BLaER1 treated with 17β-estradiol and CSF1 and Interleukin-3, amounts not matched to agents 10 nM and 100 nM (cell line): ENCODE measurements around the gene TRPM4.
"Not testable (repeated sequence)": the region's sequence is repeated elsewhere in the genome, so short reads cannot be mapped to it uniquely, and the experiment has no call there.

Source experiments
- H3K27ac ChIP-seq, 11 experiments: shearing (Covaris generic); formaldehyde crosslinking; 2 replicates each; pipeline ENCODE4 v1.8.1; 2022
- H3K27me3 ChIP-seq, 11 experiments: shearing (Covaris generic); formaldehyde crosslinking; 2 replicates each; pipeline ENCODE4 v1.8.1; 2022
- H3K36me3 ChIP-seq, 11 experiments: shearing (Covaris generic); formaldehyde crosslinking; 2 replicates each; pipeline ENCODE4 v1.8.1; 2022
- H3K4me1 ChIP-seq, 10 experiments: shearing (Covaris generic); formaldehyde crosslinking; 2 replicates each; pipeline ENCODE4 v1.8.1; 2022
- H3K4me2 ChIP-seq, 11 experiments: shearing (Covaris generic); formaldehyde crosslinking; 2 replicates each; pipeline ENCODE4 v1.8.1; 2022
- H3K4me3 ChIP-seq, 10 experiments: shearing (Covaris generic); formaldehyde crosslinking; 2 replicates each; pipeline ENCODE4 v1.8.1; 2022
- H3K9ac ChIP-seq, 11 experiments: shearing (Covaris generic); formaldehyde crosslinking; 2 replicates each; pipeline ENCODE4 v1.8.1; 2022
- H3K9me3 ChIP-seq, 11 experiments: shearing (Covaris generic); formaldehyde crosslinking; replicated peaks in 1 of 11; 2 replicates each; pipeline ENCODE4 v1.8.1; 2022
- H4K20me1 ChIP-seq, 11 experiments: shearing (Covaris generic); formaldehyde crosslinking; 2 replicates each; pipeline ENCODE4 v1.8.1; 2022
- Cebpa-rat ChIP-seq, 11 experiments: shearing (Covaris generic); IDR thresholded peaks; 2 replicates each; pipeline ENCODE4 v1.8.1; 2022

Gene TRPM4

GRCh38 chr19:49161987-49162386 lies 4.4 kb downstream of the TRPM4 start:
- H3K4me1 ChIP-seq, result peaks cover 27 to 45% (median 35%) of the 10 kb centered on the region in 10 experiments
- H3K4me2 ChIP-seq, result peak overlapping the region in 9 of 11 experiments; percentile 36 to 78 (median 61); a peak in 17 of 22 replicates
- no peak for TF ChIP-seq Cebpa-rat (IDR thresholded peaks at IDR 0.05)
- H4K20me1 ChIP-seq, result peaks cover 0 to 32% (median 0%) of the 10 kb centered on the region in 11 experiments; a peak in 6 of 22 replicates
- no peaks in the 10 kb centered on the region for H3K9me3 ChIP-seq
- H3K27me3 ChIP-seq, result no peaks in the 10 kb centered on the region; a peak in 2 of 22 replicates
- peaks cover 0 to 30% (median 0%) of the 10 kb centered on the region in 11 experiments; a peak in 3 of 22 replicates for H3K36me3 ChIP-seq
- no peak overlapping the region for H3K27ac ChIP-seq
- no peak overlapping the region for H3K4me3 ChIP-seq
- H3K9ac ChIP-seq, result peak overlapping the region in 2 of 11 experiments; percentile 11 to 14; a peak in 1 of 22 replicates

GRCh38 chr19:49165111-49165750 lies 7.6 kb downstream of the TRPM4 start:
- Histone ChIP-seq H3K27me3 (no peaks in the 10 kb centered on the region), H3K27ac (no peak overlapping the region), H3K9me3 (no peaks in the 10 kb centered on the region), H3K4me1 (peaks cover 7 to 31% (median 19%) of the 10 kb centered on the region in 10 experiments; a peak in 19 of 20 replicates), H3K36me3 (peaks cover 0 to 56% (median 0%) of the 10 kb centered on the region in 11 experiments; a peak in 5 of 22 replicates), H4K20me1 (peaks cover 0 to 25% (median 0%) of the 10 kb centered on the region in 11 experiments; a peak in 6 of 22 replicates), H3K4me3 (no peak overlapping the region), H3K4me2 (no peak overlapping the region; a peak in 1 of 22 replicates), H3K9ac (no peak overlapping the region; a peak in 1 of 22 replicates)
- no peak for TF ChIP-seq Cebpa-rat (IDR thresholded peaks at IDR 0.05)

- Histone ChIP-seq H3K36me3 (peaks cover 0 to 57% (median 0%) of the 10 kb centered on the region in 11 experiments; a peak in 6 of 22 replicates), H3K9ac (peak overlapping the region in 1 of 11 experiments; percentile 24; a peak in 1 of 22 replicates), H4K20me1 (peaks cover 0 to 19% (median 0%) of the 10 kb centered on the region in 11 experiments; a peak in 6 of 22 replicates), H3K4me3 (no peak overlapping the region), H3K4me2 (no peak overlapping the region), H3K27me3 (no peaks in the 10 kb centered on the region), H3K9me3 (no peaks in the 10 kb centered on the region), H3K27ac (no peak overlapping the region), H3K4me1 (peaks cover under 1 to 26% (median 16%) of the 10 kb centered on the region in 10 experiments; a peak in 18 of 20 replicates)
- TF ChIP-seq Cebpa-rat (IDR thresholded peaks at IDR 0.05), result no peak
These were observed 8.3 kb downstream of the TRPM4 start for GRCh38 chr19:49165865-49166301.

- Histone ChIP-seq H4K20me1 (peaks cover 0 to 15% (median 0%) of the 10 kb centered on the region in 11 experiments; a peak in 5 of 22 replicates), H3K9me3 (no peaks in the 10 kb centered on the region), H3K27me3 (no peaks in the 10 kb centered on the region), H3K27ac (no peak overlapping the region), H3K36me3 (peaks cover 0 to 71% (median 6%) of the 10 kb centered on the region in 11 experiments; a peak in 10 of 22 replicates), H3K4me1 (peaks cover 0 to 9% (median 2%) of the 10 kb centered on the region in 10 experiments; a peak in 2 of 20 replicates), H3K4me3 (no peak overlapping the region), H3K4me2 (no peak overlapping the region), H3K9ac (no peak overlapping the region)
- TF ChIP-seq Cebpa-rat (IDR thresholded peaks at IDR 0.05), result no peak
These were observed 10.3 kb downstream of the TRPM4 start for GRCh38 chr19:49167857-49168409.

- no peak overlapping the region for H3K9ac ChIP-seq
- H3K27ac ChIP-seq, result no peak overlapping the region
- no peak for TF ChIP-seq Cebpa-rat (IDR thresholded peaks at IDR 0.05)
- H3K36me3 ChIP-seq, result peaks cover 0 to 76% (median 9%) of the 10 kb centered on the region in 11 experiments; a peak in 10 of 22 replicates
- no peaks in the 10 kb centered on the region for H3K9me3 ChIP-seq
- H3K27me3 ChIP-seq, result no peaks in the 10 kb centered on the region
- no peak overlapping the region for H3K4me3 ChIP-seq
- peaks cover 0 to 9% (median 2%) of the 10 kb centered on the region in 10 experiments; a peak in 2 of 20 replicates for H3K4me1 ChIP-seq
- peaks cover 0 to 15% (median 0%) of the 10 kb centered on the region in 11 experiments; a peak in 5 of 22 replicates for H4K20me1 ChIP-seq
- H3K4me2 ChIP-seq, result no peak overlapping the region
These were observed 10.8 kb downstream of the TRPM4 start for GRCh38 chr19:49168421-49168820.

GRCh38 chr19:49173198-49173597 lies 15.6 kb downstream of the TRPM4 start:
- Histone ChIP-seq H4K20me1 (no peaks in the 10 kb centered on the region), H3K27me3 (no peaks in the 10 kb centered on the region)
- no peak for TF ChIP-seq Cebpa-rat (IDR thresholded peaks at IDR 0.05)

GRCh38 chr19:49180659-49181058 lies 23.1 kb downstream of the TRPM4 start:
- H3K4me1 ChIP-seq, result peaks cover 24 to 48% (median 28%) of the 10 kb centered on the region in 10 experiments
- no peak for TF ChIP-seq Cebpa-rat (IDR thresholded peaks at IDR 0.05)
- no peaks in the 10 kb centered on the region for H3K27me3 ChIP-seq
- no peak overlapping the region for H3K27ac ChIP-seq
- peaks cover 22 to 37% (median 33%) of the 10 kb centered on the region in 11 experiments for H3K9me3 ChIP-seq
- H3K36me3 ChIP-seq, result peaks cover 0 to 64% (median 17%) of the 10 kb centered on the region in 11 experiments; a peak in 13 of 22 replicates
- no peaks in the 10 kb centered on the region for H4K20me1 ChIP-seq
- H3K4me3 ChIP-seq, result no peak overlapping the region
- no peak overlapping the region for H3K4me2 ChIP-seq
- no peak overlapping the region for H3K9ac ChIP-seq

More at GRCh38 chr19:49173198-49173597, 15.6 kb downstream of the TRPM4 start:
- Histone ChIP-seq H3K4me3 (no peak overlapping the region), H3K9ac (no peak overlapping the region), H3K27ac (no peak overlapping the region), H3K4me2 (no peak overlapping the region), H3K36me3 (peaks cover 0 to 67% (median 9%) of the 10 kb centered on the region in 11 experiments; a peak in 10 of 22 replicates), H3K9me3 (no peaks in the 10 kb centered on the region), H3K4me1 (peaks cover 21 to 28% (median 24%) of the 10 kb centered on the region in 10 experiments)

GRCh38 chr19:49182010-49182847 lies 24.6 kb downstream of the TRPM4 start:
- not testable (repeated sequence) for H3K4me3 ChIP-seq, H3K9ac ChIP-seq, H3K27ac ChIP-seq, H3K27me3 ChIP-seq, H3K4me2 ChIP-seq, H4K20me1 ChIP-seq
- Histone ChIP-seq H3K36me3 (peaks cover 0 to 71% (median 17%) of the 10 kb centered on the region in 11 experiments; a peak in 13 of 22 replicates), H3K4me1 (peaks cover 8 to 46% (median 24%) of the 10 kb centered on the region in 10 experiments), H3K9me3 (peaks cover 22 to 38% (median 34%) of the 10 kb centered on the region in 11 experiments)
